ENCODE data around the gene ATXN7L2.
A peak's percentile ranks its signal among the peaks of the same experiment; 100 is the strongest.

The ATXN7L2 gene

GRCh38 chr1:109509176-109510134, 25.8 kb downstream of the ATXN7L2 start, which contains the start of gene AMIGO1:
Gene AMIGO1, minus strand, starts transcription at chr1:109509727. Its CDS starts 815 bp downstream, at chr1:109508912.
- H3K79me2 ChIP-seq (ENCODE audit: insufficient read depth, low read length): no peaks in the 10 kb centered on the region
- no peaks in the 10 kb centered on the region for H3K9me2 ChIP-seq (ENCODE audit: low read depth, low read length)
- peak within 1 kb of the TSS; percentile 93 for H3K4me2 ChIP-seq (ENCODE audit: low read length)
- no peaks in the 10 kb centered on the region for H3K9me3 ChIP-seq (ENCODE audit: low read length)
- no peak within 1 kb of the TSS for H2AFZ ChIP-seq (ENCODE audit: low read length)
- H3K27me3 ChIP-seq (ENCODE audit: insufficient read depth, low read length): peaks cover 5% of the 10 kb centered on the region; the same call in 1 of the 2 replicates
- no peaks in the 10 kb centered on the region for H3K36me3 ChIP-seq (ENCODE audit: insufficient read depth, low read length)
- H3K27ac ChIP-seq (ENCODE audit: low read depth, low read length, poor library complexity, severe bottlenecking): no peak within 1 kb of the TSS
- TF ChIP-seq CTCF (IDR thresholded peaks at IDR 0.05; ENCODE audit: low read length) (no peak), EZH2 (IDR thresholded peaks at IDR 0.05; ENCODE audit: borderline replicate concordance, low read length) (no peak)
- H3K9ac ChIP-seq (ENCODE audit: low read length): peak within 1 kb of the TSS; percentile 66
- no peaks in the 10 kb centered on the region for H3F3A ChIP-seq (ENCODE audit: insufficient read depth, low read length)
- peaks cover 11% of the 10 kb centered on the region for H3K4me1 ChIP-seq (ENCODE audit: insufficient read depth, low read length, severe bottlenecking)
- H3K4me3 ChIP-seq (ENCODE audit: low read depth, low read length, poor library complexity, severe bottlenecking): peak within 1 kb of the TSS; percentile 69
- no peaks in the 10 kb centered on the region for H4K20me1 ChIP-seq (ENCODE audit: insufficient read depth, low read length)

GRCh38 chr1:109513110-109513710, 29.5 kb downstream of the ATXN7L2 start:
- Histone ChIP-seq H2AFZ (ENCODE audit: low read length) (no peak overlapping the region), H3K9me2 (ENCODE audit: low read depth, low read length) (no peaks in the 10 kb centered on the region), H3K79me2 (ENCODE audit: insufficient read depth, low read length) (no peaks in the 10 kb centered on the region), H3K27ac (ENCODE audit: low read depth, low read length, poor library complexity, severe bottlenecking) (no peak overlapping the region), H3K36me3 (ENCODE audit: insufficient read depth, low read length) (no peaks in the 10 kb centered on the region), H3K27me3 (ENCODE audit: insufficient read depth, low read length) (peaks cover 5% of the 10 kb centered on the region; the same call in 1 of the 2 replicates), H3K9me3 (ENCODE audit: low read length) (no peaks in the 10 kb centered on the region), H3K9ac (ENCODE audit: low read length) (no peak overlapping the region), H3K4me2 (ENCODE audit: low read length) (no peak overlapping the region), H3F3A (ENCODE audit: insufficient read depth, low read length) (no peaks in the 10 kb centered on the region), H3K4me3 (ENCODE audit: low read depth, low read length, poor library complexity, severe bottlenecking) (no peak overlapping the region), H3K4me1 (ENCODE audit: insufficient read depth, low read length, severe bottlenecking) (peaks cover 11% of the 10 kb centered on the region), H4K20me1 (ENCODE audit: insufficient read depth, low read length) (no peaks in the 10 kb centered on the region)
- TF ChIP-seq EZH2 (IDR thresholded peaks at IDR 0.05; ENCODE audit: borderline replicate concordance, low read length): no peak
- TF ChIP-seq CTCF (IDR thresholded peaks at IDR 0.05; ENCODE audit: low read length): no peak

- H3K27ac ChIP-seq (ENCODE audit: low read depth, low read length, poor library complexity, severe bottlenecking): no peak overlapping the region
These were observed 31.1 kb downstream of the ATXN7L2 start for GRCh38 chr1:109514846-109515245.

More at GRCh38 chr1:109514846-109515245, 31.1 kb downstream of the ATXN7L2 start:
- H3K9me2 ChIP-seq (ENCODE audit: low read depth, low read length): no peaks in the 10 kb centered on the region
- no peak overlapping the region for H3K9ac ChIP-seq (ENCODE audit: low read length)
- no peaks in the 10 kb centered on the region for H3K27me3 ChIP-seq (ENCODE audit: insufficient read depth, low read length)
- H3F3A ChIP-seq (ENCODE audit: insufficient read depth, low read length): no peaks in the 10 kb centered on the region
- no peak overlapping the region for H2AFZ ChIP-seq (ENCODE audit: low read length)
- H3K36me3 ChIP-seq (ENCODE audit: insufficient read depth, low read length): no peaks in the 10 kb centered on the region
- H3K4me2 ChIP-seq (ENCODE audit: low read length): no peak overlapping the region
- no peak for TF ChIP-seq EZH2 (IDR thresholded peaks at IDR 0.05; ENCODE audit: borderline replicate concordance, low read length)
- no peak overlapping the region for H3K4me3 ChIP-seq (ENCODE audit: low read depth, low read length, poor library complexity, severe bottlenecking)
- H4K20me1 ChIP-seq (ENCODE audit: insufficient read depth, low read length): no peaks in the 10 kb centered on the region
- H3K9me3 ChIP-seq (ENCODE audit: low read length): no peaks in the 10 kb centered on the region
- peaks cover 4% of the 10 kb centered on the region for H3K4me1 ChIP-seq (ENCODE audit: insufficient read depth, low read length, severe bottlenecking)
- H3K79me2 ChIP-seq (ENCODE audit: insufficient read depth, low read length): no peaks in the 10 kb centered on the region
